ENCODE measurements around the gene MYH14.
"Not testable (repeated sequence)": the region's sequence is repeated elsewhere in the genome, so short reads cannot be mapped to it uniquely, and the experiment has no call there.

MYH14 gene

DNA sequence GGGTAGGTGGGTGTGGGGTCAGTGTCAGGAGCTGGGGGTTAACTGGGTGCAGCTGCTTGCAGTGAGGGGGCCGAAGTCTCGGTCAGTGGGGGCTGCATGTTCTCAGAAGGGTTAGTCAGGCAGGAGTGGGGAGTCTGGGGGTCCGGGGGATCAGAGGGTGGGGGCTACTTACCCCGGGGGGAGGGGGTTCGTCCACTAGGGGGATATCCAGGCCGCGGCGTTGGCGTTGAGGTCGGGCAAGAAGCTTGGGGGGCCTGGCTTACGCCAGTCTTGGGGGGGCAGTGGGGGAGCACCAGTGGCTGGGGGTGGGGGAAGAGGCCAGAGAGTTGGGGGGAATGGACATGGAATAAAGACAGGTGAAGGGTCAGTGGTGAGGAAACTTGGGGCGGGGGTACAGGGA, 116.6 kb downstream of the MYH14 start:
- no peak for DNase-seq (ENCODE audit: low spot score)

- no peak for DNase-seq (ENCODE audit: low spot score)
These were observed 117.2 kb downstream of the MYH14 start for GRCh38 chr19:50320596-50320995.

DNA sequence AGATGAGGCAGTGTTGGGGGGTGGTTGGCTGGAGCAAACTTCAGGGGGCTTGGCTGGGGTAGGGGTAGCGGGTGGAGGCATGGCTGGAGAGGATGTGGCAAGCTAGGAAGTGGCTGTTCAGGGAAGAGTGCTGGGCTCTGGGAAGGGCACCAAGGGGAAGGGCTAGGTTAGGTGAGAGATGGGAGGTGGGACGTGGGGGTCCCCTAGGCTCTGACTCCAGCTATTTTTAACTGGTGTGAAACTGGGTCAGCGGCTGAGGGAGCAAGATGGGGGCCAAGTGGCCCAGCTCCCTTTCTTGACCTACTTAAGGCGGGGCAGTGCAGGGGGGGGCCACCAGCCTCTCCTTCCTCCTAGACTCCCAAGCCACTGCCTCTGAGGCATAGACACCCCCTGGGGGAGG, 118.4 kb downstream of the MYH14 start:
- DNase-seq (ENCODE audit: low spot score): no peak

GRCh38 chr19:50322234-50322633, 118.8 kb downstream of the MYH14 start:
- no peak for DNase-seq (ENCODE audit: low spot score)

- no peak for DNase-seq (ENCODE audit: low spot score)
These were observed 119.7 kb downstream of the MYH14 start for GRCh38 chr19:50322931-50323781.

DNA sequence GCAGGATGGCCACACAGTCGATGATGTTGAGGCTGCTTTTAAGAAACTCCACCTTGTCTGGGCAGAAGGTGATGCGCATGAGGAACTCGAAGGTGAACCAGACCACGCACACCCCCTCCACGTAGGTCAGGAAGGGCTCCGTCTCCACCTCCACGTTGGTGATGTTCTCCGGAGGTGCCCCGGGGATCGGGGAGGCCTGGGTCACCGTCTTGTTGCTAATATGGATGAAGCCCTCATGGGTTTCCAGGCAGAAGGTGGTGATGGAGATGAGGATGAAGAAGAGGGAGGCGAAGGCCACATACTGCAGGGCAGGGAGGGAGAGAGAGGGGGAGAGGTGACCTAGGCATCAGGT, 120.3 kb downstream of the MYH14 start:
- DNase-seq (ENCODE audit: low spot score): no peak

DNA sequence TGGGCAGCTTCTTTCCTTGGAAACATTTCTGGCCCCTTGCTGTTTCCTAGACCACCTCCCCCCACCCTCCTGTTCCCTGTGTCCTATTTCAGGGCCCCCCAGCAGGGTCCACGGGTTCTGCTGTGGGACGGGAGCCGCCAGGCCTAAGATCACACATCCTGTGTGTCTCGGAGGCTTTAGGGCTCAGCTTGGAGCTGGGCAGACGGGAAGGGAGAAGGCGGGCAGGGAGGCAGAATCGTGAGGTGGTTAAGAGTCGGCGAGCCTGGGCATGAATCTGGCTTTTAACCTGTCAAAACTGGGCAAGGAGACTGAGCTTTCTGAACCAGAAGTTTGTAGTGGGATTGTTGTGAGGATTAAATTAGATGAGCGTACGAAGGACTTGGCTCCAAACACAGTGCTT, 120.9 kb downstream of the MYH14 start:
- no peak for DNase-seq (ENCODE audit: low spot score)

DNA sequence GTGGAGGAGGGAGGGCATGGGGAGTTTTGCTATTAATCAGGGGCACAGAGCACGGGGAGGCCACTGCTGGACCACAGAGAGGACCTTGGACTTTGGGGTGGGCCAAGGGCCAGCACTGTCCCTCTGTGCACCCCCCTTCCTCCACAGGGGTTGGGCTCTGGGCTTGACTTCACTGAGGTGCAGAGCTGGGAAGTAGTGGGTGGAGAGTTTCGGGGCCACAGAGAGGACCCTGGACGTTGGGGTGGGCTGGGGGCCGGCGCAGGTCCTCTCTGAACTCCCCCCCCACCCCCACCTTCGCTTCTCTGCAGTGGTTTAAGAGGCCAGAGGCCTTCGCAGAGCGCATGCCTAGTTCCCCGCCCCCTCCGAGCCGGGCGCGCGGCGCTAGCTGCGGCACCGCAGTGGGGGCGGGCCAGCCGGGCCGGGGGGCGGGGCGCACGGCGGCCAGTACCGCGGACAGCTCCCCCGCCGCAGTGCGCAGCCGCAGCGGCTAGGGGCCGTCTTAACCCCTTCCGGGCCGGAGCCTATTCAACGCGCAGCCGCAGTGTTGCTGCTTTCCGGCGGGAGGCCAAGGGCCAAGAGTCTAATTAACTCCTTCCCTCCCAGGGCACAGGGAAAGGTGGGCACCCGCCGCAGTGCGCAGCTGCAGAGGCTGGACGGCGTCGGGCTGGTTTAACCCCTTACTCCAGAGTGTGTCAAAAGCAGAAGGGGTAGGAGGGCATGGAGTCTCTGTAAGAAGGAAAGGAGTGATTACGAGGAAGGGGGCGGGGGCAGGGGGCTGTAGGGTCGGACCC, 122.1 kb downstream of the MYH14 start:
- peak; percentile 96 for DNase-seq (ENCODE audit: low spot score)

GRCh38 chr19:50326101-50326664, 122.8 kb downstream of the MYH14 start:
- no peak for DNase-seq (ENCODE audit: low spot score)

DNA sequence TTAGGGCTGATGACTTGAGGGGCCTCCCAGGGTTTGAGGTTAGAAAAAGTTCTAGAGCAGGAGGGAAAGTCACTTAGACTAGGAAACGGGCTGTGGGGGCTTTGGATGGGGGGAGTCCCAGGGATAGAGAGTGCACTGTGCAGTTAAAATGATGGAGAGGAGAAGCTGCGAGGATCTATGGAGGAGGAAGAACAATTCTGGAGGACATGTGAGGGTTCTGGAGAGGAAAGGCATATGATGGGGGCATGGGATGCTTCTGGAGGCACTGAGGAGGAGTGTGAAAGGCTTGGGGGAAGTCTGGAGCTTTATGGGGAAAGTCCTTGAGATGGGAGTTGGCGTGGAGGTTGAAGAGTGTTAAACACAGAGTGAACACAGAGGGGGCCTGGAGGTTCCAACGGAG, 123.6 kb downstream of the MYH14 start:
- no peak for DNase-seq (ENCODE audit: low spot score)

DNA sequence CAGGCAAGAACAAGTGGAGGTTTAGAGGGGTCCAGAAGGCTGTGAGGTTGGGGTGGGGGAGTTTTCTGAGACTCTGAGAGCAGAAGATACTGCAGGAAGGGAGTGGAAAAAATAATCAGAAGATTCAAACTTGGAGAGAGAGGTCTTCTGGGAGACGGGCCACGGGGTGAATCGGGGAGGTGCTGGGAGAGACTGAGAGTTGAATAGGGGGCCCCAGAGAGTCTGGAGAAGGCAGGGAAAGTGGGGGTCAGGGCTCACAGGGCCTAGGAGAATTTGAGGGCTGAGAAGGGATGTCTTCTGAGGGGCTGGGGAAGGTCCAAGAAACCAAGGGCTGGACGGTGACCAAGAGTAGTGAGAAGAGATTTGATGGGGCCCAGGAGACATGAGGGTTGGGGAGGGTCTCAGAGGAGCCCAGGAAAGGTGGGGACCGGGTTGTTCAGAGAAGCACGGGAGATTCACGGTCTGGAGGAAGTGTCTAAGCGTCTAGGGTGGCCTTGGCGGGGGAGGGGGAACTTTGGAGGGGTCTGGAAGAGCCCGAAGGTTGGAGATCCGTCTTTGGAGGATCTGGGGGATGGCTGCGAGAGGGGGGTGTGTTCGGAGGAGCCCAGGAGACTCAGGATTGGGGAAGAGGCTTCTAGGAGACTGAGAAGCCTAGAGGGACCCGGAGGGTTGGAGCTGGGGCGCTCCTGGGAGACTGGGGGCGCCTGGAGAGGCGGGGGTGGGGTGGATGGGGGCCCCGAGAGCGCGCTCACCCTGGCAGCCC, 124.2 kb downstream of the MYH14 start:
- DNase-seq (ENCODE audit: low spot score): no peak

GRCh38 chr19:50328224-50328872, 124.9 kb downstream of the MYH14 start:
- DNase-seq (ENCODE audit: low spot score): no peak

GRCh38 chr19:50328873-50329145, 125.4 kb downstream of the MYH14 start:
- DNase-seq (ENCODE audit: low spot score): no peak

GRCh38 chr19:50329146-50329925, 125.9 kb downstream of the MYH14 start, which contains the start of gene KCNC3:
Gene KCNC3, minus strand, starts transcription at chr19:50329377. Its CDS starts 295 bp downstream, at chr19:50329082.
- peak; percentile 93 for DNase-seq (ENCODE audit: low spot score)

- DNase-seq (ENCODE audit: low spot score): not testable (repeated sequence)
These were observed 126.5 kb downstream of the MYH14 start for GRCh38 chr19:50329926-50330294.

GRCh38 chr19:50330365-50331078, 127.1 kb downstream of the MYH14 start:
- peak; percentile 41 for DNase-seq (ENCODE audit: low spot score)

DNA sequence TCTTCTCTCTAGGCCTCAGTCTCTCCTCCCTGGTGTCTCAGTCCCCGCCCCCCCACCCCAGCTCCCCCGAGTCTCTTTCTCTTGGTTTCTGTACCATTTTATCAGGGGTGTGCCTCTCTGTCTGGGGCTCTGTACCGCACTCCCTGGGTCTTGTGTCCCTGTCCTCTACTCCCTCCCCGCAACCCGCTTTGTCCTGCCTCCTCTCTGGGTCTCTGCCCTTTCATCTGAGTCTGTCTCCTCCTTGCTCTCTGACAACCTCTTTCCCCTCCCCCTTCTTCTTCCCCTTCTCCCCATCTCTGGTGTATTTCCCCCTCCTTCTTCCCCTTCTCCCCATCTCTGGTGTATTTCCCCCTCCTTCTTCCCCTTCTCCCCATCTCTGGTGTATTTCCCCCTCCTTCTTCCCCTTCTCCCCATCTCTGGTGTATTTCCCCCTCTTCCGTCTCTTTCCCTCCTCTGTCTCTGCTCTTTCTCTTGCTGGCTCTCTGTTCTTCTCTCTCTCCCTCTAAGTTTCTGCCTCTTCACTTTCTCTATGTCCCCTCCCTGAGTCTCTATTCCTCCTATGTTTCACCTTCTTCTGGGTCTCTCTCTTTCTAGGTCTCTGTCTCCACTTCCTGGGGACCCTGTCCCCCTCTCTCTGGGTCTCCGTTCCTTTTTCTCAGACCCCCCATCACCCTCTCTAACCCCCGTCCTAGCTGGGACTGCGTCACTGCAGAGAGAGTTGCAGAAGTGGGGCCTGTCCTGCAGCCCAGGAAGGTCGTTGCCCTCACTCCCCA, 128.0 kb downstream of the MYH14 start:
- DNase-seq (ENCODE audit: low spot score): no peak

DNA sequence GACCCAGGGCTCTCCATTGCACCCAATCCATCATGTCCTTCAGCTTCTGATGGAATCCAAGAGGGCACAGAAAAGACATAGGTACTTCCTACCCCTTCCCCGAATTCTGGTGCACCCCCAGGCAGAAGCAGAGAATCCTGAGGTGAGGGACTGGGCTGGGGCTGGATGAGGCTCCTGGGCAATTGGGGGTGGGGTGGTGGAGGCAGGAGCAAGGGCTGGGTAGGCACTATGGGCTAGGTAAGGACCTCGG, 128.5 kb downstream of the MYH14 start:
- no peak for DNase-seq (ENCODE audit: low spot score)

DNA sequence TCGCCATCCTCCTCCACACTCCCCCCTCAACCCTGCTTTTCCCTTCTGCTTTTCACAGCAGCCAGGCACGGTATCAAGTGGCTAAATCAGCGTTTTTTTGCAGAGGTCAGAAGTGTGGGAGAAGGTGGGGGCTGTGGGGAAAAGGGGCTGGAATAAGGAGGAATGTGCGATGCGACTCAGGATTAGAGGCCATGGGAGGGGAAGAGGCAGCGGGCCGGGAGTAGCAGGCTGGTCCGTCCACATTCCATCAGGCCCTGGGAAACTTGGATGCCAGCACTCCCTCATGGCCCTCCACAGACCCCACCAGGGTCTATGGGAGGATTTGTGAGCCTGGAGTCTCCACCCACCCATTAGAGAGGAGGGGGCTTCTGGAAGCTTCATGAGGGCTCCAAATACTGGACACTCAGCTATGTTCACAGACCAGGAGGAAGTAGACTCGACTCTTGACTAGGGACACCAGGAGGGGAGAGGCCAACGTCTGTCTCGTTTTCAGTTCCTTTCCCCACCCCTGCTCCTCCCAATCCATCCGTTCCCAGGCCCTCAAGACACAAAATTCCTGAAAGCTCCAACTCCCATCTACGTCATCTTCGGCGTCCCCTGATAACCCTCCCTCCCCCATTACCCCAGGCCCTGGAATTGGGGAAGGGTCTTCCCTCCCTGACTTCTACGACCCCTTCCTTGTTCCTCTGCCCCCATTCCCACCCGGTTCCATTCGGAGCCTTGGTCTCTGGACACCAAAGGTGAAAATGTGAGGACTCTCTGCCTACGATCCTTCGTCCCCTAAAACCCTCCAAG, 129.0 kb downstream of the MYH14 start:
- no peak for DNase-seq (ENCODE audit: low spot score)

Data from AG08395 (cell line).